NCI-H446 treated with DMSO at 0.1 percent for 48 hours (cell line): ENCODE results near the gene PLEKHJ1.
"Not testable (repeated sequence)": the region's sequence is repeated elsewhere in the genome, so short reads cannot be mapped to it uniquely, and the experiment has no call there.

Experiments
- DNase-seq: peaks from one replicate; lab custom pipeline; 2025; lab: John Stamatoyannopoulos, UW

The PLEKHJ1 gene

GRCh38 chr19:2219726-2220125, 16.4 kb downstream of the PLEKHJ1 start:
- DNase-seq, result no peak

- DNase-seq, result no peak
Measured at GRCh38 chr19:2217591-2217990, 18.5 kb downstream of the PLEKHJ1 start.

GRCh38 chr19:2216361-2217225, 19.5 kb downstream of the PLEKHJ1 start:
- DNase-seq, result no peak

GRCh38 chr19:2215281-2215751, 20.8 kb downstream of the PLEKHJ1 start:
- no peak for DNase-seq

- DNase-seq, result no peak
Measured at GRCh38 chr19:2214251-2214650, 21.9 kb downstream of the PLEKHJ1 start.

- DNase-seq, result no peak
Measured at GRCh38 chr19:2213799-2214198, 22.3 kb downstream of the PLEKHJ1 start.

GRCh38 chr19:2212861-2213711, 23.0 kb downstream of the PLEKHJ1 start:
- no peak for DNase-seq

- DNase-seq, result no peak
Measured at GRCh38 chr19:2210987-2211740, 25.0 kb downstream of the PLEKHJ1 start.

GRCh38 chr19:2210206-2210605, 25.9 kb downstream of the PLEKHJ1 start:
- no peak for DNase-seq

GRCh38 chr19:2209408-2209807, 26.7 kb downstream of the PLEKHJ1 start:
- no peak for DNase-seq

- DNase-seq, result no peak
Measured at GRCh38 chr19:2208975-2209374, 27.2 kb downstream of the PLEKHJ1 start.

- DNase-seq, result no peak
Measured at GRCh38 chr19:2207991-2208860, 27.9 kb downstream of the PLEKHJ1 start.

- DNase-seq, result no peak
Measured at GRCh38 chr19:2207008-2207407, 29.1 kb downstream of the PLEKHJ1 start.

GRCh38 chr19:2202366-2202765, 33.8 kb downstream of the PLEKHJ1 start:
- DNase-seq, result no peak

- no peak for DNase-seq
Measured at GRCh38 chr19:2201473-2202148, 34.5 kb downstream of the PLEKHJ1 start.

GRCh38 chr19:2200624-2201294, 35.4 kb downstream of the PLEKHJ1 start:
- not testable (repeated sequence) for DNase-seq

GRCh38 chr19:2199861-2200623, 36.1 kb downstream of the PLEKHJ1 start:
- DNase-seq, result no peak

- DNase-seq, result no peak
Measured at GRCh38 chr19:2199215-2199614, 36.9 kb downstream of the PLEKHJ1 start.

GRCh38 chr19:2198317-2198716, 37.8 kb downstream of the PLEKHJ1 start:
- DNase-seq, result no peak
